NCI-H345 treated with DMSO at 0.1 percent for 48 hours (cell line): ENCODE results near the gene DNAJB8.

Experiments
- DNase-seq: peaks from one replicate; lab custom pipeline; 2025; ENCODE audit not compliant: unreplicated experiment; lab: John Stamatoyannopoulos, UW

DNAJB8 gene

DNA sequence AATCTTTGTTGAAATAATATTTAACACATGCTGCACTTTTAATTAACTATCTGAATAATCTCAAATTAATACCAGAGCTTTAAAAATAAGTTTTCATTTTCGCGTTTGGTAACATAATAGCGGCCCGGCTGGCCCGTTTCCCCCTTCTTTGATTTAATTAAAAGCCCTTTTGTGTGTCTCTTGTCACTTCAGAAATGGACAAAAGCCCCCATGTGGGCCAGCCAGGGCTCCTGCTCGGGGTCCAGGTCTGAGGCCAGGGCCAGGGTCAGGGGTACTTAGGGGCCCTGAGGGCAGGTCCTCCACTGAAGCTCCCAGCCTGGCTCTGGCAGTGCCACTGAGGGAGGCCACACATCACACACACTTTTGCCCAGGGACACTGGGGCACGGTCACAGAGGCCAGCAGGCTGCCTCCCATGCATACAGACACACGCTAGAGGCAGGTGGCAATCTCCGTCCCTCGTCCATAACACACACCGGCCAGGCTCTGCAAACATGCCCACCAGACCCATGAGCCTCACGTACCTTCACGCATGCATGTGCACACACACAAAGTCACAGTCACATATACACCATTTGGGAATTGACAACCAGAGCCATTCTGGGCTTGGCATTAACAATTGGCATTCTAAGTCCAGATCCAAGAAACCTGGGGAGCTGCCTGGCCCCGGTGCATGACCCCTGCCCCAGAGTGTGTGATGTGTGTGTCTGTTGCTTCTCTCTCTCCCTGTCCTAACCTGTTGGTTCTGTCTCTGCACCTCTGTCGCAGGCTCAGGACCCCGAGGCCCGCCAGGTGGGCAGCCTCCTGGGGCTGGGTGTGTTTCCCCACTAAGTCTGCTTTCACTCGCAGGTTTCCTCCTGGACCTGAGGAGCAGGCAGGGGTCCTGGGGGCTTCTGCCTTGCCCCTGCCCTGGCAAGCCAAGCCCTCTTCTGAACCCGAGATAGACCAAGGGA, 38.5 kb downstream of the DNAJB8 start:
- DNase-seq = no peak

DNA sequence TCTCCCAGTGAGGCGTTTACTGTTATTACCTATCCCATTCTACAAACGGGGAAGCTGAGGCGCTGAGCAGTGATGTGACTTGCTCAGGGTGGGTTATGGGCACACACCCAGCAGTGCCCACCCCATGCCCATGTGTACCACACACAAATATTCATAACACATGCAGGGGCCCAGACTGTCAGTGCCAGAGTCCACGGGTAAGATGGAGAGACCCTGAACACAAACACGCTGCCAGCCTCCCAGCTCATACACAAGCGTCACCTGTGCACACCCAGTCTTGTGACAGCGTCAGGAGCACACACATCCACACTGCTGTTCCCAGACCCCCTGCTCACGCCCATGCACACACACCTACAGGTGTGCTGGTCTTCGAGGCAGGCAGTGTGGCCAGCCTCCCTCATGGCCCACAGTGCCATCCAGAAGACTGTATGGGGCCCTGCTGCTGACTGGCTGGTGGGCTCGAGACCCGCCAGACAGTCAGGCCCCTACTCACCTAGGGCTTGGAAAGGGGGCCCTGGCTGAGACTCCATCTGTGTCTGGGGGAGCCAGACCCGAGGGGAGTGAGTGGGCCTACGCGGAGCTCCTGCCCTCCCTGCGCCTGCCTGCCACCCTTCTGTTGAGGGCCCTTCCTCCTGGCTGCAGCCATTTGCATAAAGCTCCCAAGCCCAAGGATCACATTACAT, 39.4 kb downstream of the DNAJB8 start:
- DNase-seq = no peak

DNA sequence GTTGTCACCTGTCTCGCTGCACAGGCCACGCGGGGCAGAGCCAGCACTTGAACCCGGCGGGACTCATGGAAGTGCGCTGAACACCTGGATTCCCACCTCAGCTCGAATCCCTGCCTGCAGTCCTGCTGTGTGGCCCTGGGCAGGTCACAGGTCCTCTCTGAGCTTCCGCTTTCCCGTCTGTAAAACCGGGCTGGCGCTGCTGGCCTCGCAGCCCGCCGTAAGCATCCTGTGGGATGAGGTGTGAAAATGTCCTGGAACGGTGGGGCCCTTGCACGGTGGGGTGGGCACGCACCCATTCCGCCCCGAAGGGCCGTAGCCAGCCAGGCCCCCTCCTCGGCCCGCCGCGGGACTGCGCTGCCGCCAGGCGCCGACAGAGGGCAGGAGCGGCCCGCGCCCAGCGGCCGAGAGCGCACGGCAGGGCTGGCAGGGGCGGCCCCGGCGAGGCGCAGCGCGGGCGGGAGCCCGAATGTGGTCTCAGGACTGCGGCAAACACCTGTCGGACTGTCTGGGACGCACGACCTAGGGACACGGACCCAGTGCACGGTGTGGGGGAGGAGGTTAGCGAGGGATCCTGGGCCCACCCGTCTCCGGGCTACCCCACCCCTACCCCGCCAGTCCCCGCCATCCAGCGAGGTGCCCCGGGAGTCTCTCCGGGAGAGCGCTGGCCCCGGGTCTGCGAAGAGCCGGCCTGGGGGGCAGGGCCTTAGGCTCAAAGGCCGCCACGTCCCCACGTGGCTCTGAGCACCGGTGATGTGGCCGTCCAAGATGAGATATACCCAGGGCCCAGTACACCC, 40.4 kb downstream of the DNAJB8 start:
- DNase-seq = no peak

DNA sequence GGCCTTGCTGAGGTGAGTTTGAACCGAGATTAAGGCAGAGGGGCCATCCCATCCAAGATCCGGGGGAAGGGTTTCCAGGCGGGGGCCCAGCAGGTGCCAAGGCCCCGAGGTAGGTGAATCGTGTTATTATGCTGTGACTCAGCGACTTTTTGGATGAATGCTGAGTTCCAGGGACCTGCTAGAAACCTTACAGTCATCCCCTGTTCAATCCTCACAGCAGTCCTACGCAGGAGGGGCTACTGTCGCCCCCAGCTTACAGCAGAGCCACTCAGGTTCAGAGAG, 40.9 kb downstream of the DNAJB8 start:
- no peak for DNase-seq

DNA sequence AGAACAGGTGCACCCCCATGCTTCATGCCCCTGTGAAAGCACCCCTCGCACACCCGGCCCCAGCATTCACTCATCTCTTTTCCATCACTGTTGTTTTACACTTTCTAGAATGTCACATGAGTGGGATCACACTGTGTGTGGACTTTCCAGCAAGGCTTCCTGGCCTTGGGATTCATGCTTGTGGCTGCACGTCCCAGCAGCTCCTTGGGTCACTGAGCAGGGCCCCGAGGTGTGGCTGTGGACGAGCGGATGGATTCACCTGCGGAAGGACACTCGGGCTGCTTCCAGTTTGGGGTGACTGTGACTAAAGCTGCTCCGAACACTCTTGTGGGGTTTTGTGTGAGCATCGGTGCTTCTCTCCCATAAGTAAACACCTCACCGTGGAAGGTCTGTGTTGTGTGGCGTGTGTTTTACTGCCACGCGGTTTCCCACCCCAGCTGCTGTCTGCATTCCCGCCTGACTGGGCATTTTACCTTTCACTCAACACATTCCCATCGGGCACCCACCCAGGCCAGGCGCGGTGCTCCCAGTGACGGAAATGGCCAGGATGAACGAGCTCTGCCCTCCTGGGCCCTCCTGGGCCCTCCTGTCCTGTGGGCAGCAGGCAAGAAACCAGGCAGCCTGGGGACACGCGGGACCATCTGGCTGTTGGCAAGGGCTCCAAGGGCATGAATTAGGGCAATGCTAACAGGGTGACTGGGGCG, 41.4 kb downstream of the DNAJB8 start:
- DNase-seq = no peak

DNA sequence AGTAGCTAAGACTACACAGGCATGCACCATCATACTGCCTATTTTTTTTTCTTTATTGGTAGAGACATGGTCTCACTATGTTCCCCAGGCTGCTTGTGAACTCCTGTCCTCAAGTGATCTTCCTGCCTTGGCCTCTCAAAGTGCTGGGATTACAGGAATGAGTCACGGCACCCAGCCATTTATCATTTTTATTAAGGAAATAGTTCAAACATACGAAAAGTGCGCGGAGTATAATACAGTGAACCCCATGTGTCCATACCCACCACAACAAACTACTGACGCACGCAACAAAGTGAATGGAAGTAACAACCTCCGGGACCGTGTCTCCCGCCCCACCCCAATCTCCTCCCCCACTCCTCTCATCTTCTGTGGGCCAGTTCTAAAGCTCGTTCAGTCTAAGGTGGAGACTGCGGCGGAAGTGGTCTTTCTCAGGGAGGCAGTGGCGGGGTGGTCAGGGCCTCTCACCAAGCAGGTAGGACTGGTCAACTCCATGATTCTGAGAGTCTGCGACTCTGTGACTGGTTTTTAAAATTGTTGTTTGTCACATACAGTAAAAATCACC, 42.1 kb downstream of the DNAJB8 start:
- DNase-seq = no peak

DNA sequence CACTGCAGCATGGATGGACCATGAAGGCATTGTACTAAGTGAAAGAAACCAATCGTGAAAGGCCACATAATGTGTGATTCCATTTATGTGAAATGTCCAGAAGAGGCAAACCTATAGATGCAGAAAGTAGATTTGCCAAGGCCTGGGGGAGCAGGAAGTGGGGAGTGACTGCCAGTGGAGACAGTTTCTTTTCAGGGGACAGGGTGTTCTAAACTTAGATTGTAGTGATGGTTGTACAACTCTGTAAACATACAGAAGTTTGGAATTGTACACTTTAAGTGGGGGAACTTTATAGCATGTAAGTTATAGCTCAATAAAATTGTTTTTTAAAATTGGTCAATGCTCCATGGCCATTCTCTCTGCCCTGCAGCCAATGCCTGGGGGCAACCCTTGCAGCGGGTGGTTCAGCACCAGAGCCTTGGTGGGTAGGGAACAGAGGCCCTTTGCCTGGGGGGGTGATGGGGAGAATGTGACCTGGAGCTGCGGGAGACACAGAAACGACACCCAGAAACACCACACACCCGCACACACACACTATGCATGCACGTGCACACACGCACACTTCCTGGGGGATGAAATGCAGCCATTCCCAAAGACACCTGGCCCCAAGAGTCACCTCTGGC, 43.1 kb downstream of the DNAJB8 start:
- DNase-seq = no peak

DNA sequence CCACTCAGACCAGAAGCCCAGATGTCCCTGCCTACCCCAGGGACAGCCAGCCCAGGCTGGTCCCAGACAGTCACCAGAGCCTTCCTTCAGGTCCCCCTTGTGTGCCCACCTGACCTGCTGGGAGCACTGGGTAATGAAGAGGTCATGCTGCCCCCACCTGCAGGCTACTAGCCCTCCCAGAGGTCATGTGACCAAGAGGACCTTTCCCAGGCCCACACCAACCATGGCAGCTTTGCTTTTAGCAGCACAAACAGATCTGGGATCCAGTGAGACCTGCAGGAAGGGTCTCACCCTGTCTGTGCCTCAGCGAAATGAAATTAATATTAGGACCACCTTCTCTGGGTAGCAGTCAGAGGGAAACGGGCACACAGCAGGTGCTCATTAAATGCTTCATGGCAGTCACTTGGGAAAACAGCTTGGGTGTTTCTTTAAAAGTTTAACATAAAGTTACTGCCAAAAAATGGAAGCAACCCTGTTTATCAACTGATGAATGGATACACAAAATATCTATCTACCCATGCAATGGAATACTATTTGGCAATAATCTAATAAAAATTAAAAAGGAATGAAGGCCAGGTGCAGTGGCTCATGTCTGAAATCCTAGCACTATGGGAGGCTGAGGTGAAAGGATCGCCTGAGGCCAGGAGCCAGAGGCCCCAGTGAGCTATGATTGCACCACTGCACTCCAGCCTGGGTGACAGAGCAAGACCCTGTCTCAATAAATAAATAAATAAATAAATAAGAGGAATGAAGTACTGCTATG, 43.7 kb downstream of the DNAJB8 start:
- DNase-seq = no peak

DNA sequence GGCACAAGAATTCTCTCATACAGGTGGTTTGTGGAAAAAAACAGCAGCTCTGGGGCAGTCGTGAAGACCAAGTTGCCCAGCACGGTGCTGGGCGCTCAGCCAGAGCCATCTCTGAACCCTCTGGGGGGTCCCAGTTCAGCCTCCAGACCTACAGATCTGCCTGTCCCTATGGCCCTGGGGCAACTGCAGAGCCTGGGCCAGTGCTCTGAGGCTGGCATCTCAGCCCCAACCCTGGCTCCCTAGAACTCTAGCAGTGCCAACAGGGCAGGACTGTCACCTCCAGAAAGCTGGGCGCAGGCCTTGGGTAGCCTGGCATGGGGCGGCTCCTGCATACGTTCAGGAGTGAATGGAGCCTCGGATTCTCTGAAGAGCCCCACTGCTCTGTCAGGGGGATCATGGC, 44.7 kb downstream of the DNAJB8 start:
- no peak for DNase-seq

DNA sequence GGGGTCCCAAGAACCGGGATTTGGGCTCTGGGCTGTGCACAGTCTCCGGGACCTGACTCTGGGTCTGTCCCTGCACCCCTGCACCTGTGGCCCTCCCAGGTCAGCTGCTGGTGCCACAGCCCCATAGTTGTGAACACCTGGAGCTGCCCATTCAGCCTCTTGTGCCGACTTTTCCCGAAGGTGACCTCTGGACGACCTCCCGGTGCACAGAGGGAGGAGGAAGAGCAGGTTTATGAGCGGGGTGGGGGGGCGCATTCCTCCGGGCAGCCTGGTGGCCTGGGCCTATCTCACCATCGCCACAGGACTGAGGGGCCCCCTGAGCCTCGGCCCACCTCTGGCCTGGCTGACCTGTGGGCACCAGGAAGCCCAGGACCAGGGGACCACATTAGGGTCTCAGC, 45.3 kb downstream of the DNAJB8 start:
- DNase-seq = no peak

DNA sequence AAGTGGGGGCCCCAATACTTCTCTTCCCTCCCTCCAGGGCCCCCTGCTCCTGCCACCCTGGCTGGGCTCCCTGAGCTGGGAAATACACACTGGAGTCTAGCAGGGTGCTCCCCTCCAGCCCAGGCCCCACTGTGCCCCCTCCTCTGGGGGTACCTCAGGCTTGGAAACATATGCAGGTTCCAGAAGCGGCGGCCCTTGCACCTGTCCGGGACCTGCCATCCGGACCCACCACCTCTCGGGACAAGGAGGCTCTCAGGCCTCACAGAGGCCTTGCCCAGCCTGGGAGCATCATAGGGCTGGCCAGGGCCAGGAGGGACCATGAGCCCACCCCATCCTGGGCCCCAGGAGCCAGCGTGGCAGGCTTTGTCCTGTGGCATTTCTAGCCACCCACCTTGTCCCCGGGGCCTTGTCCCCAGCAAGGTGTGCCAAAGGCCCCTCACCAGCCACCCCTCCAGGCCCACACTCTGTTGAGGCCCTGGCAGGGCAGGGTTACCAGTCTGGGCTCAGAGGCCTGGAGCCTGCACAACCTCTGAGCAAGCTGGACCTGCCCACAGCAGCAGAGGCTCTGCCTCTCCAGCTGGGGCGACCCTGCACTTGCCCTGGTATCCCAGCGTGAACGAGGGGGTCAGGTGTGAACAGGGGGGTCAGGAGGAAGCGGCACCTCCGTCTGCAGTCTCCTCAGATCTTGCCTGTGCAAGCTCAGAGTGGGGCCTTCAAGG, 45.8 kb downstream of the DNAJB8 start:
- no peak for DNase-seq

DNA sequence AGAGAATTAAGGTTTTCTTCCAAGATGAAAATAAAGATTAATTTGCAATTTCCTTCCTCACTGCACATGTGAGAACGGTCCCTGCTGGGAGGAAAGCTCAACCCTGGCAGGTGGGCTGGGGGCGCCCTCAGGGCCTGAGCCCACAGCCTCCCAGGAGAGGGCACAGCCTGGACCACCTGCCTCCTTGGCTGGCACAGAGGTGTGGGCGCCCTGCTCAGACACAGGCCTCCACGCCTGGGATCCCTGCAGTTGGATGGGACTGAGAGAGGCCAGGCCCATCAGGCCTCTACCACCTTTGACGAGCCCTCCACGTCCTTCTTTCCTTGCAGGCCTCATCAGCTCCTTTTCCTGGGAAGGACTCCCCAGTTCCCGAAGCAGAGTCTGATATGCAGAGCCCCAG, 46.4 kb downstream of the DNAJB8 start:
- no peak for DNase-seq

DNA sequence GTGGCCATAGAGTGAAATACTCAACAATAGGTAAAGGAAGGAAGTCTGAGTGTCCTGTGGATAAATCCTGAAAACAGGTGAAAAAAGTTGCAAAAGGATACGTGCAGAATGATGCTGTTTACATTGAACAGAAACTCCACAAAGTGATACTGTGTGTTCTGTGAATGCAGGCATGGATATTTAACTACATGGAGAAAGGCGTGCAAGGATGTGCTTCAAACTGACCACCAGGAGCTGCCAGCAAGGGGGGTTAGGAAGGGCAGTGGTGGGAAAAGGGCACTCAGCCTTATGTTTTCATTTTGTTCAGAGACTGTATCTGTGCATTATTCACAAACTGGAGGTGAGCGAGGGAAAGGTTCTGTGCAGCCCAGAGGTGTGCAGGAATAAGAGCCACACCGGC, 47.4 kb downstream of the DNAJB8 start:
- no peak for DNase-seq

DNA sequence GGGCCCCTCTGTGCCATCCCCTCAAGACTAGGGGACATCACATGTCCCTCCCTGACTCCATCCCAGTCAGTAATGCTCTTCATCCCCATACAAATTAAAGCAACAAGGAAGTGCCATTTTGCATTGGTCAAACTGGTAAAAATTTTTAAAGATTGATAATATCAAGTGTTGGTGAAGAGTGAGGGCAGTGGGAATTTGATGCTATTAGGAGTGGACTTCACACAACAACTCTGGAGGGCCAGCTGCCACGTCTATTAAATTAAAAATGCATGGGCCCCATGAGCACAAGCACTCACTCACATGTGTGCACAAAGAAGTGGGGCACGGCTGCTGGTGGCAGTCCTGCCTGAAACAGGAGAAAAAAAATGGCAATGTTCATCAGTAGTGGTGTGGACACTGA, 47.8 kb downstream of the DNAJB8 start:
- no peak for DNase-seq

DNA sequence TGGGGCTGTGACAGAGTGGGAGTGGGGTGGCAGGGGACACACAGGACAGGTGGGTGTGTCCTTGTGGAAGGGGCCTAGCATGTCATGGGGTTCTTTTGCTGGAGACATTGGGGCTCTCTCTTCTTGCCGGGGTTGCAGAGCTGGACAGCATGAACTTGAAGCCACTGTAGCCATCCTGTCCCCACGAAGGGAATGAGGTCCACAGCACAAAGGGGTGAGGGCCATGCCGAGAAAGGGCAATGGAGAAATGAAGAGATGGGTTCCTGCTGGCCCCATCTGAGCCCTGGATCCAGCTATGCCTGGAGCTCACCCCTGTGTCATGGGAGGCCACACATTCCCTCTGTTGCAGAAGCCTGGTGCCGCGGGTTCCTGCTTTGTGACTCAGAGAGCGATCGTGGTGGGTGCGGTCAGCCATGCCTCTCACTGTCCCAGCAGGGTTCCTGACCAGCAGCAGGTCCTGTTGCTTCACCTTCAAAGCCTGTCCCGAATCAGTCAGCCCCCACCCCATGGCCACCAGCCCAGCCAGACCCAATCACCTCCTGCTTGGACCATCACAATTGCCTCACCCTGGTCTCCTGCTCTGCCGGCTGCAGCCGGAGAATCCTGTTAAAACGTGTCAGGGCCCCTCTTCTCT, 50.0 kb downstream of the DNAJB8 start:
- DNase-seq = no peak

DNA sequence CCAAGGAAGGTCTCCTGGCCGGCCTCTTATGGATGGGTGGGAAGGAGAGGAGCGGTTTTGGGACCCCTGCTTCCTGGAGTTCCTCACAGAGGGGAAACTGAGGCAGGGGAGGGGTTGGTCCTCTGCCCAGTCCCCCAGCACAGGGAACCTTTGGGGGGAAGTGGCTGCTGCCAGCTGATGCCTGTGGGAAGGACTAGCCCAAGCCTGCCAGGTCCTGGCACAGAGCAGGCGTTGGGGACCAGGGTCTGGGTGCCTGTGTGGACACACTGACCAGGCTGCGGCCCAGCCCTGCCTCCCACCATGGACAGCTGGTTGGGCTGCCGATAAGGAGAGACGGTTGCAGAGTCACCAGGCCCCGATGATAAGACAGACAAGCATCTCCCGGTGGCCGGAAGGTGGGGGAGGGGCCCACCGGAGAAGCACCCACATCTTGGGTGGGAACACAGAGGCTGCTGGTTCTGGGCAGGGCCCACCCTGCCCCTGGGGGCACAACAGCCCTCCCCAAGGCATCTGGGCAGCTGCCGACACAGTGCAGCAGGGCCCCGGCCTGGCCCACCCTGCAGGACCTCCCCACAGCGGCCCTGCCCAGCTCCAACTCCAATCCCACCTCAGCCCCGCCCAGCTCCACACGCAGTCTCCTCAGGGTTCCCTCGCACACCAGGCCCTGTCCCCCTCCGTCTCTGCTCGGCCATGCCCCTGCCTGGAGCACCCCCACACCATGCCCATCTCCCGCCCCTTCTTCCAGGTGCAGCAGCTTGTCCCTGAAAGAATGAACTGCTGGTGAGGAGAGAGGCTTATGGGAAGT, 50.7 kb downstream of the DNAJB8 start:
- no peak for DNase-seq

DNA sequence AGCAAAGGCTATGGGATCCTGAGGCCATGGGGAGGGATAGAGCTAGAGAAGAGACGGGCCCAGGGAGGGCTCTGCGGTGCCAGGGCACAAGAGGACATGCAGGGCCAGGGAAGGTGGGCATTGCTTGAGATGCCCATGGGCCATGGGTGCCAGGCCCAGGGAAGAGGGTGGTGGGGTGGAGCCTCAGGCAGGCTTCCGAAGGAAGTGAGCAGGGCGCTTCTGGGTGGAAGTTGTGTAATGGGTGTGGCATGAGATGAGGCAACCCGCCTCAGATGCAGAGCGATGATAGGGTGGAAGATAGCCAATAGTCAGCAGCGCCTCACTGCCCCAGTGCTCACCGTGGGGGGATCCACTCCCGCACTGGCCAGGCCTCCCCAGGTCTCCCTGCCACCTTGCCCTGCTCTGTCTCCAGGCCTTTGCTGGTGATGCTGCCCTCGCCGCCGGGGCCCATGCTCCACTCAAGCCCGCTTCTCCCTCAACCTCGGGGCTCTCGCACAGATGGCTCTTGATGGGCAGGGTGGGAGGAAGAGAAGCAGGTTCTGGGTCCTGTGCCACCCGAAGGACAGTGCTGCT, 51.4 kb downstream of the DNAJB8 start:
- no peak for DNase-seq
